ENCODE measurements around the gene DNMBP.

Gene DNMBP

DNA sequence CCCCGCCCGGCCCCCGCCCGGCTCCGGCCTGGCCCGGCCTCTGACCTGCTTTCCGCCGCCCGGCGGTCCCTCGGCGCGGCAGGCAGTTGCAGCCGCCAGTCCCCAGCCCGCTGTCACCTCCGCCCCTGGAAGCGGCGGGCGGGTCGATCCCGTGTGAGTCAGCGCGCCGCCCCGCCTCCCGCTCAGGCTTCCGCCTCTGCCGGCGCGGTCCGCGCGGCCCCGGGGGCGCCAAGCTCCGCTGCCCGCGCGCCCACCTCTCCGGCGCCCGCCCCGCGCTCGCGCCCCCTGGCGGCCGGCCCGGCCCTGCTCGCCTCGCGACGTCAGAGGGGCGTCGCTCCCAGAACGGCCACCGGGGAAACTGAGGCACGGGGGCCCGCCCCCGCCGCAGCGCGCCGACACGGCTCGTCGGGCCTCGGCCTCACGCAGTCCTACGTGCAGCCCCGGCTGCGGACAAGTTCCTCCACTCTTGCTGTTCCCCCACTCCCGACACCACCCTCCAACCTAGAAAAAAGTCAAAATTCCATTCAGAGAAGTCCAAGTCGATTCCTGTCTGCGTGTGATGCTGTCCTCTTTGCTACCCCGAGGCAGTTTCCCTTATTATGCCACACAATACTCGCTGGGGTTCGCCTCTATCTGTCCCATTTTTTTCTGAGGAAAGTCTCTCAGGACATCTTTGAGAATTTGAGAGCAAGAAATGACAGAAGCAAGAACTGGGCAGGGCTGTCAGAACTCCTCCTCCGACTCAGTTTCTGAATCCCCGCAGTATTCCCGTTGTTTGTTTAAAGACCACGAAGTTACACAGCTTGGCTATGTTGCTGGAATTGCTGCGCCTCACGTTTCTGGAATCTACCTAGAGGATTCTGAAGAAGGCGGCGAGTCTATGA is at the start of gene DNMBP:
DNMBP (minus strand) TSS at position 155 of the 884 bp plus-strand sequence. CDS start 37,823 bp downstream, outside the sequence.
- no peak for TF ChIP-seq GATA3 (IDR thresholded peaks at IDR 0.05; ENCODE audit: low read depth, low read length)

GRCh38 chr10:100057948-100058347 is 48.2 kb upstream of the DNMBP start:
- TF ChIP-seq GATA3 (IDR thresholded peaks at IDR 0.05; ENCODE audit: low read depth, low read length) (no peak), GATA2 (IDR thresholded peaks at IDR 0.05; ENCODE audit: low read depth, low read length) (no peak)

- TF ChIP-seq GATA2 (IDR thresholded peaks at IDR 0.05; ENCODE audit: low read depth, low read length): no peak
- TF ChIP-seq GATA3 (IDR thresholded peaks at IDR 0.05; ENCODE audit: low read depth, low read length): no peak
Observed at GRCh38 chr10:100053686-100054460, 44.1 kb upstream of the DNMBP start.

- TF ChIP-seq GATA3 (IDR thresholded peaks at IDR 0.05; ENCODE audit: low read depth, low read length) (no peak), GATA2 (IDR thresholded peaks at IDR 0.05; ENCODE audit: low read depth, low read length) (no peak)
Observed at GRCh38 chr10:100046021-100046486, 36.3 kb upstream of the DNMBP start.

DNA sequence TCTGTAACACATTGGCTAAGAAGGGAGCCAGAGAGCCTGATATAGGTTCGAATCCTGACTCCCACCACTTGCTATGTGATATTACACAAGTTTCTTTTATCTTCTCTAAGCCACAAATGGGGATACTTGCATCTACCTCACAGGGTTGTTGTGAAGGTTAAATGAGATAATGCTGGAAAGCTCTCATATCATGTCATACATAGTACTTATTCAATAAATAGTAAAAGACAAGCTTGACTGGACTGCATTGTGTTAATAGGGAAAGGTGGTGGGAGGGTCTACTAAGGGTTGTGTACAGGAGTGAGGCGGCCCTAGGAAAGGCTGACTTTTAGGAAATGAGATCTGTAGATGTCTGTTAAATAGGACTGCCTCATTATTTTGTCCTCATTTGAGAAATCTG is 35.8 kb upstream of the DNMBP start:
- TF ChIP-seq GATA3 (IDR thresholded peaks at IDR 0.05; ENCODE audit: low read depth, low read length) (no peak), GATA2 (IDR thresholded peaks at IDR 0.05; ENCODE audit: low read depth, low read length) (no peak)

DNA sequence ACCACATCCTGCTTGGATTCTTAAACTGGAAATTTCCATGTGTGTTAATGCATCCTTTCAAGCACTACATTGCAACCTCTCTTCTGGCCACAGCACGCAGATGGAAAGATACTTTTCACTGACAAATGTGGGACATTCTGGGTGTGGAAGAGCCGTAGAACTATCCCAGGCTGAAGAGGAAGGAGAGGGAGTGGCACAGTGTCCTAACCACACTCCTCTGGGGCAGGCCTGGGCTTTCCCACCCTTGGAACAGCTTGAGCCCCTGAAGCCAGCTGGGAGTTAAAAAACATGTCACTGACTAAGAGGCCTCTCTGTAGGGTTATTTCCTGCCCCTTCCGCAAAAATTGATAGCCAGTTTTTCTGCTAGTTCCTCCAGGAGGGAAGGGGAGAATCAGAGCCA is 34.0 kb upstream of the DNMBP start:
- TF ChIP-seq GATA3 (IDR thresholded peaks at IDR 0.05; ENCODE audit: low read depth, low read length): no peak
- no peak for TF ChIP-seq GATA2 (IDR thresholded peaks at IDR 0.05; ENCODE audit: low read depth, low read length)

GRCh38 chr10:100043344-100043743 is 33.6 kb upstream of the DNMBP start:
- TF ChIP-seq GATA2 (IDR thresholded peaks at IDR 0.05; ENCODE audit: low read depth, low read length) (no peak), GATA3 (IDR thresholded peaks at IDR 0.05; ENCODE audit: low read depth, low read length) (no peak)

DNA sequence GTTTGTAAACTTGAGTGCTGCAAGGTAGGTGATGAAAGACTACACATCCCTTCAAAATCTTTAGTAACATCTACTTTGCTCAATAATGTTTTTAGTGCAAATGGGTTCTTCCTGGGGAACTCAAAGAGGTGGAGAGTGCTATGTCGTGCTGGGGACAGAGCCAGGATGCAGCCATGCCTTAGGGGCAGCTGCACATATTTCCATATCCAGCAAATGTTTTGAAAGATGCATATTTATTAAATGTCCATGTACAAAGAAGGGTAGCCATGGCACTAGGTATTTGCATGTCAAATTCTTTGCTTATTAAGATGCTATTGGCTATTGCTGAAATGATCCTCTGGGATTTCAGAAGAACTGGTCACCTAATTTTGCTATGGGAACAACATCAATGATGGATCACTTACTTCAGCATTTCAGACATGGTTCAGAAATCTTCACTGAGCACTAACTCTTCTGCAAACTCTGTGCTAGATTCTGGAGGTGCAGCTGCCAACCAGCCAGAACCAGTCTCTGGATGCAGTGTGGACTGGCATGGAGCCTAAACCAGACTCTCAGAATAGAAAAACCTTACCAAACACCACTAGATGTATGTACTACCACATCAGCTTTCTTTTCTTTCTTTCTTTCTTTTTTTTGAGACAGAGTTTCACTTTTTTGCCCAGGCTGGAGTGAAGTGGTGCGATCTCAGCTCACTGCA is 31.7 kb upstream of the DNMBP start:
- TF ChIP-seq GATA3 (IDR thresholded peaks at IDR 0.05; ENCODE audit: low read depth, low read length) (no peak), GATA2 (IDR thresholded peaks at IDR 0.05; ENCODE audit: low read depth, low read length) (no peak)

DNA sequence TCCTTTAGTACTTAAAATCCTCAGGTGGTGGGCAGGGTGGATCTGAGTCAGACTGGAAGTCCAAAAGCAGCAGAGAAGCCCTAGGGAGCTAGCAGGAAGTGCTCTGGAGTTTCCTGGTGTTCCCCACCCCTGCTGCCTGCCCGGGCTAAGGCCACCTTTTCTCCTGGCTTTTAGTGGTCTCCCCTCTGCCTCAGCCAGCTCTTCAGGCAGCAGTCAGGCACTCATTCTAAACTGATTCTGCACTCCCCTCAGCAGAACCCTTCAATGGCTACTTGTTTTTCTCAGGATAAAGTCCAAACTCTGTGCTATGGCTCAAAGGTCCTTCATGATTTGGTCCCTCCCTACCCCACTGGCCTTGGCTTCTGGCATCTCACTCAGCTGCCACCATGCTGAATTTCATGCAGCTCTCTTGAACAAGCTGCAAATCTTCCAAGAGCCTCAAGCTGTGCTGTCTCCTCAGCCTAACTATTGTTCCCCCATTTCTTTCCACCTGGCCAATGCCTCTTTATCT is 28.9 kb upstream of the DNMBP start:
- no peak for TF ChIP-seq GATA3 (IDR thresholded peaks at IDR 0.05; ENCODE audit: low read depth, low read length)
- TF ChIP-seq GATA2 (IDR thresholded peaks at IDR 0.05; ENCODE audit: low read depth, low read length): no peak

DNA sequence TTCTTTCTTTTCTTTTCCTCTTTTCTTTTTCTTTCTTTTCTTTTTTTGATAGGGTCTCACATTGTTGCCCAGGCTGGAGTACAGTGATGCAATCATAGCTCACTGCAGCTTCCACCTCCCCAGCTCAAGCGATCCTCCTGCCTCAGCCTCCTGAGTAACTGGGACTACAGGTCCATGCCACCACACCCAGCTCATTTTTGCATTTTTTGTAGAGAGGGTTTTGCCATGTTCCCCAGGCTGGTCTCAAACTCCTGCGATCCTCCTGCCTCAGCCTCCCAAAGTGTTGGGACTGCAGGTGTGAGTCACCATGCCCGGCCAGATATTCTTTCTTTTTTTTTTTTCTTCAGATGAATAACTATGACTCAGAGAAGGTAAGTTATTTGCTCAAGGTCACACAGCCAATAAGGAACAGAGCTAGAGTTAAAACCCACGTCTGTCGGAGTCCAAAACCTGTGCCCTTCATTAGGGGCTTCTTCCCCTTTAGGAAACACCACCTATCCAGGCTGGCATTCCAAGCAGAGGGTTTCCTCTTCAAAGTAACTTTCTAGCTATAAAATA is 28.1 kb upstream of the DNMBP start:
- TF ChIP-seq GATA2 (IDR thresholded peaks at IDR 0.05; ENCODE audit: low read depth, low read length) (no peak), GATA3 (IDR thresholded peaks at IDR 0.05; ENCODE audit: low read depth, low read length) (no peak)

- TF ChIP-seq GATA3 (IDR thresholded peaks at IDR 0.05; ENCODE audit: low read depth, low read length) (no peak), GATA2 (IDR thresholded peaks at IDR 0.05; ENCODE audit: low read depth, low read length) (no peak)
Observed at GRCh38 chr10:100036850-100037249, 27.1 kb upstream of the DNMBP start.

- no peak for TF ChIP-seq GATA2 (IDR thresholded peaks at IDR 0.05; ENCODE audit: low read depth, low read length)
- TF ChIP-seq GATA3 (IDR thresholded peaks at IDR 0.05; ENCODE audit: low read depth, low read length): no peak
Observed at GRCh38 chr10:100033766-100034418, 24.1 kb upstream of the DNMBP start.

- TF ChIP-seq GATA3 (IDR thresholded peaks at IDR 0.05; ENCODE audit: low read depth, low read length) (no peak), GATA2 (IDR thresholded peaks at IDR 0.05; ENCODE audit: low read depth, low read length) (no peak)
Observed at GRCh38 chr10:100027416-100027815, 17.7 kb upstream of the DNMBP start.

Data from SH-SY5Y (cell line).